ENCODE data around the gene DSCAM. TPM values are rescaled to one million over a fixed set of nuclear protein-coding genes. Genes with fewer than 3 reads are reported as not detected.

DSCAM gene
- total and polyA plus RNA-seq, 12 donors, result under 0.01 to 0.11 (median 0.07) TPM; not detected in 5

DNA sequence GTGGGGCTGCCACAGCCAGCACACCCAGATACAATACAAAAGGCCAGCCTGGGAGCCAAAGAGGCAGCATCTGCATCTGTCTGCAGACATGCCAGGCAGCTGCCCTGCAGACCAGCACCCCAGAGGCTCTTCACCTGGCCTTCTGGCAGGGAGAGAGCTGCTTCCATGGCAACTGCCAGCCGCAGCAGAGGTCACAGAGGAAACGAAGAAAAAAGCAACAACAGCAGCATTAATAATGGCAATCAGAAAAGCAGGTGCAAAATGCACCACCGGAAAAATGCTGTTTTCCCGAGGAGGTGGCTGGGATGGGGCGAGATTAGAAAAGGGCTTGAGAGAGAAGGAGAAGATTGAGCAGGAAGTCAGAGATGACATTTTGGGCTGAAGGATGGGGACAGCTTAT, 670.2 kb downstream of the DSCAM start:
- DNase-seq, result peak in 1 of 7 donors; percentile 82
- intact Hi-C loops (cut with DNase I), result no loop called here
- no peaks in the 10 kb centered on the region for H3K36me3 ChIP-seq (replicated peaks in 1 of 2)
- H3K4me3 ChIP-seq, result no peak overlapping the region
- no peaks in the 10 kb centered on the region for H3K4me1 ChIP-seq (replicated peaks in 1 of 2)
- no peak overlapping the region for H3K27ac ChIP-seq
- no peak for TF ChIP-seq POLR2A (IDR thresholded peaks at IDR 0.05)
- TF ChIP-seq, protein P1, sequence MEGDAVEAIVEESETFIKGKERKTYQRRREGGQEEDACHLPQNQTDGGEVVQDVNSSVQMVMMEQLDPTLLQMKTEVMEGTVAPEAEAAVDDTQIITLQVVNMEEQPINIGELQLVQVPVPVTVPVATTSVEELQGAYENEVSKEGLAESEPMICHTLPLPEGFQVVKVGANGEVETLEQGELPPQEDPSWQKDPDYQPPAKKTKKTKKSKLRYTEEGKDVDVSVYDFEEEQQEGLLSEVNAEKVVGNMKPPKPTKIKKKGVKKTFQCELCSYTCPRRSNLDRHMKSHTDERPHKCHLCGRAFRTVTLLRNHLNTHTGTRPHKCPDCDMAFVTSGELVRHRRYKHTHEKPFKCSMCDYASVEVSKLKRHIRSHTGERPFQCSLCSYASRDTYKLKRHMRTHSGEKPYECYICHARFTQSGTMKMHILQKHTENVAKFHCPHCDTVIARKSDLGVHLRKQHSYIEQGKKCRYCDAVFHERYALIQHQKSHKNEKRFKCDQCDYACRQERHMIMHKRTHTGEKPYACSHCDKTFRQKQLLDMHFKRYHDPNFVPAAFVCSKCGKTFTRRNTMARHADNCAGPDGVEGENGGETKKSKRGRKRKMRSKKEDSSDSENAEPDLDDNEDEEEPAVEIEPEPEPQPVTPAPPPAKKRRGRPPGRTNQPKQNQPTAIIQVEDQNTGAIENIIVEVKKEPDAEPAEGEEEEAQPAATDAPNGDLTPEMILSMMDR (IDR thresholded peaks at IDR 0.05), result no peak
- 27 to 41% (median 35%) methylated on average over 5 of the region's 5 CpGs for WGBS, 4 donors
- H3K9me3 ChIP-seq (replicated peaks in 1 of 3), result no peaks in the 10 kb centered on the region
- no peaks in the 10 kb centered on the region for H3K27me3 ChIP-seq

DNA sequence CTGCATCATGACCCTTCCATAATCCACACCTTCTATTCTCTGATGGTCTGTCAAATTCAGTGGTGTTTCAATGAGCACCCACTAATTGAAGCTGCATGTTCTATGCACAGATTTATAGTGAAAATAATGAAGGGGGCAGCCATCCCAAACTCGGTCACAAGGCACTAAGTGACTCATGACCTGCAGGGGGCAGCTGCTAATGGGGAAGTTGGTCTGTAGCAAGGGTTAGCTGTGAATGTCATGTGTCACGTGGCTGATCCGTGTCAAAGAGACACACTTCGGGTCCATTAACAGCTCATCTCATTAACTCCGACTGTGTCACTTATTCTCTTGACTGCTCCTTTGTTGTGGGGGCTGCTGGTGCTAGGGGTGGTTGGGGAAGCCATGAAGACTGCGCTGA, 673.1 kb downstream of the DSCAM start:
- Histone ChIP-seq H3K4me3 (no peak overlapping the region), H3K27ac (no peak overlapping the region), H3K4me1 (replicated peaks in 1 of 2) (no peaks in the 10 kb centered on the region), H3K27me3 (no peaks in the 10 kb centered on the region), H3K36me3 (replicated peaks in 1 of 2) (no peaks in the 10 kb centered on the region), H3K9me3 (replicated peaks in 1 of 3) (no peaks in the 10 kb centered on the region)
- no peak for DNase-seq
- intact Hi-C loops (cut with DNase I), result no loop called here
- 68 to 86% (median 80%) methylated on average over 6 of the region's 6 CpGs for WGBS, 4 donors
- no peak for TF ChIP-seq POLR2A (IDR thresholded peaks at IDR 0.05)
- TF ChIP-seq, protein P1 (IDR thresholded peaks at IDR 0.05), result no peak

DNA sequence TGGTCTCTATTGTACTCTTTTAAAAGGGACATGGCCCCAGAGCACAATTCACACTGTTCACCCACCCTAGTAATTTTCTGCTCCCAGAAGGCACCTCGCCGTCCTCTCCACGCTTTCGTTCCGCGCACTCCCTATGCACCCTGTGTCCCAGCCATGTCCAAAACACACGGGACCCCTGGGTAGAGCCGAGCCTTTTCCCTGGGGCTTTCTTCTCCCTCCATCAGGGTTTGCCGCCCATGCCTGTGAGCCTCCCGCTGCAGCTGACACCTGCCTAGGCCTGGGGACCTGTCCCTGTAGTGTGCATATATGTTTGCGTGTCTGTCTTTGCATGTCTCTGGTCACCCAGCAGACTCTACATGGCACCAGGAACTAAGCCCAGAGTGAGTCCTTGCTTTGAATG, 677.0 kb downstream of the DSCAM start:
- Histone ChIP-seq H3K27ac (no peak overlapping the region), H3K9me3 (replicated peaks in 1 of 3) (no peaks in the 10 kb centered on the region), H3K4me3 (no peak overlapping the region), H3K36me3 (replicated peaks in 1 of 2) (no peaks in the 10 kb centered on the region), H3K4me1 (replicated peaks in 1 of 2) (no peaks in the 10 kb centered on the region), H3K27me3 (no peaks in the 10 kb centered on the region)
- no peak for DNase-seq
- WGBS, 4 donors, result 93 to 95% (median 94%) methylated on average over 11 of the region's 11 CpGs
- no peak for TF ChIP-seq POLR2A (IDR thresholded peaks at IDR 0.05)
- TF ChIP-seq, protein P1 (IDR thresholded peaks at IDR 0.05), result no peak
- intact Hi-C loops (cut with DNase I), result no loop called here

DNA sequence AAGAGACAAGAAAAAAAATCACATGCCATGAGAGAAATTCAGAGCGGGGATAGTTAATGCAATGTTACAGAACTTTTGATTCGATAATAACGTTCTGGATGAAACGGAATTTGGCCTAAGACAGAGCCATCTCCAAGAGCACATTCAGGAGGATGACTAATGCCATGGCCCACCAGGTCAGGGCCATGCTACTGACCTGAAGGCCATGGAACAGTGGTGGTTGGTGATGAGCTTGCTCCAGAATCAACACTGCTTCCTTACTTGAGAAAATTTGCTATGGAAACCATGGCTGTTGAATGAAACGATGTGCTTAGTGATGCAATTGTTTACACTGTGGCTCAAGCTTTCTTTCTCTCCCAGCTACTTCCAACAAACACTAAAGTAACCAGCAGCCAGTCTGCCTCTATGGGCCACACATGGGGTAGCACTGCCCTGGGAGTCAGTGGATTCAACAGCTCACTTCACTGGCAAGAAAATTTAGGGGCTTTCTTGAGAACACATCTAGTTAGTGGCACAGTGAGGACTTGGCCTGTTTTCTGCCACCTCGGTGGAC, 680.6 kb downstream of the DSCAM start:
- intact Hi-C loops (cut with DNase I), result no loop called here
- Histone ChIP-seq H3K9me3 (replicated peaks in 1 of 3) (no peaks in the 10 kb centered on the region), H3K27me3 (no peaks in the 10 kb centered on the region), H3K4me1 (replicated peaks in 1 of 2) (no peaks in the 10 kb centered on the region), H3K36me3 (replicated peaks in 1 of 2) (no peaks in the 10 kb centered on the region), H3K4me3 (no peak overlapping the region), H3K27ac (no peak overlapping the region)
- no peak for DNase-seq
- TF ChIP-seq, protein P1 (IDR thresholded peaks at IDR 0.05), result no peak
- no peak for TF ChIP-seq POLR2A (IDR thresholded peaks at IDR 0.05)
- WGBS, 4 donors, result 56 to 79% (median 73%) methylated on average over 6 of the region's 6 CpGs
